Tibial nerve (tissue), 4 donors: ENCODE measurements around the gene PTPRG. TPM values are rescaled to one million over a fixed set of nuclear protein-coding genes. Genes with fewer than 3 reads are reported as not detected.

Experiments used
- DNase-seq, 2 donors: peaks; one replicate each; pipeline ENCODE4 v3.0.0-alpha.2; 2019; ENCODE audit warnings: low spot score in 2 of 2
- H3K27ac ChIP-seq, 4 donors: fragments of 200-600 bp; sonication (generic) in 3 of 4; one replicate each; pipeline ENCODE4 v1.5.1; 2017 to 2019; ENCODE audit warnings: mild to moderate bottlenecking in 1 of 4
- H3K27me3 ChIP-seq, 2 donors: fragments of 200-600 bp; sonication (generic) in 1 of 2; one replicate each; pipeline versions ENCODE4 v1.5.1 to v1.6.0; 2017 to 2019
- H3K36me3 ChIP-seq, 3 donors: fragments of 200-600 bp; sonication (generic); one replicate each; pipeline ENCODE4 v1.5.1; 2018 to 2019
- H3K4me1 ChIP-seq, 4 donors: fragments of 200-600 bp; sonication (generic) in 3 of 4; one replicate each; pipeline ENCODE4 v1.5.1; 2017 to 2019
- H3K4me3 ChIP-seq, 4 donors: fragments of 200-600 bp; sonication (generic) in 3 of 4; one replicate each; pipeline ENCODE4 v1.5.1; 2017 to 2019; ENCODE audit warnings: mild to moderate bottlenecking in 1 of 4, moderate library complexity in 1 of 4
- H3K9me3 ChIP-seq, 4 donors: fragments of 200-600 bp; sonication (generic) in 3 of 4; one replicate each; pipeline ENCODE4 v1.5.1; 2017 to 2019
- EP300 ChIP-seq, 2 donors: sonication (generic); formaldehyde crosslinking; IDR thresholded peaks; one replicate each; pipeline ENCODE4 v1.6.1; 2017; ENCODE audit warnings: antibody characterized with exemption in 2 of 2, mild to moderate bottlenecking in 1 of 2
- POLR2A ChIP-seq, 2 donors: fragments of 450-650 bp; IDR thresholded peaks; one replicate each; pipeline ENCODE4 v1.6.1; 2017; ENCODE audit warnings: antibody characterized with exemption in 2 of 2, mild to moderate bottlenecking in 2 of 2, moderate library complexity in 2 of 2
- WGBS, 2 donors: methylation state at CpG; one replicate each; pipeline ENCODE4 v1.1.5; 2018; 5-methylcytosine and 5-hydroxymethylcytosine counted together
- total RNA-seq, 4 donors: library from RNA; depleted of rRNA; stranded (reverse); fragments of >200 nt; gene quantifications; one replicate each; pipeline ENCODE4 v1.1.0, GENCODE V29; 2016
- TF ChIP-seq, protein P1 (sequence below), 5 experiments: fragments of 200-600 bp in 3 of 5; fragments of 450-650 bp in 2 of 5; sonication (generic) in 3 of 5; IDR thresholded peaks; one replicate each; pipeline ENCODE4 v1.5.1; 2016 to 2019; ENCODE audit warnings: antibody characterized with exemption in 5 of 5, mild to moderate bottlenecking in 3 of 5, moderate library complexity in 2 of 5

Gene PTPRG
- total RNA-seq, 4 donors from 2014 or later: 112 to 174 (median 121) TPM

GRCh38 chr3:61896251-61896650 is 334.9 kb downstream of the PTPRG start:
- no peaks in the 10 kb centered on the region for H3K36me3 ChIP-seq
- H3K4me3 ChIP-seq: no peak overlapping the region
- WGBS, 2 donors: 97% methylated on average over 2 of the region's 2 CpGs
- TF ChIP-seq POLR2A (IDR thresholded peaks at IDR 0.05): no peak
- TF ChIP-seq, protein P1, sequence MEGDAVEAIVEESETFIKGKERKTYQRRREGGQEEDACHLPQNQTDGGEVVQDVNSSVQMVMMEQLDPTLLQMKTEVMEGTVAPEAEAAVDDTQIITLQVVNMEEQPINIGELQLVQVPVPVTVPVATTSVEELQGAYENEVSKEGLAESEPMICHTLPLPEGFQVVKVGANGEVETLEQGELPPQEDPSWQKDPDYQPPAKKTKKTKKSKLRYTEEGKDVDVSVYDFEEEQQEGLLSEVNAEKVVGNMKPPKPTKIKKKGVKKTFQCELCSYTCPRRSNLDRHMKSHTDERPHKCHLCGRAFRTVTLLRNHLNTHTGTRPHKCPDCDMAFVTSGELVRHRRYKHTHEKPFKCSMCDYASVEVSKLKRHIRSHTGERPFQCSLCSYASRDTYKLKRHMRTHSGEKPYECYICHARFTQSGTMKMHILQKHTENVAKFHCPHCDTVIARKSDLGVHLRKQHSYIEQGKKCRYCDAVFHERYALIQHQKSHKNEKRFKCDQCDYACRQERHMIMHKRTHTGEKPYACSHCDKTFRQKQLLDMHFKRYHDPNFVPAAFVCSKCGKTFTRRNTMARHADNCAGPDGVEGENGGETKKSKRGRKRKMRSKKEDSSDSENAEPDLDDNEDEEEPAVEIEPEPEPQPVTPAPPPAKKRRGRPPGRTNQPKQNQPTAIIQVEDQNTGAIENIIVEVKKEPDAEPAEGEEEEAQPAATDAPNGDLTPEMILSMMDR (IDR thresholded peaks at IDR 0.05): no peak
- TF ChIP-seq EP300 (IDR thresholded peaks at IDR 0.05): no peak
- H3K4me1 ChIP-seq: peaks cover 0 to 23% (median 7%) of the 10 kb centered on the region in 4 donors
- DNase-seq: no peak
- H3K27ac ChIP-seq: no peak overlapping the region
- no peaks in the 10 kb centered on the region for H3K9me3 ChIP-seq
- no peaks in the 10 kb centered on the region for H3K27me3 ChIP-seq

DNA sequence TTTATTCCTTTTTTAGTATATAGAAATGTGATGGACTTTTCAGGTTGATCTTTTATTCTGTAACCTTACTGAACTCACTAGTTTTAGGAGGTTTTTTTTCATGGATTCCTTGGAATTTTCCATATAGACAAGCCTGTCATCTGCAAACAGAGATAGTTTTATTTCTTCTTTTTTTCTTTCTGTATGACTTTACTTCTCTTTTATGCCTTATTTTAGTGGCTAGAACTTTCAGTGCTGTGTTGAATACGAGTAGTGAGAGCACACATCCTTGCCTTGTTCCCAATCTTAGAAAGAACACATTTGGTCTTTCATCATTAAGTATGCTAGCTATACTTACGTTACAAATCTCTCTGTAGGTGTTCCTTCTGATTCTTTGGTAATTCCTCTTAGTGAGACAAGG is 336.5 kb downstream of the PTPRG start:
- WGBS, 2 donors: 69 to 77% methylated on average over 2 of the region's 2 CpGs

DNA sequence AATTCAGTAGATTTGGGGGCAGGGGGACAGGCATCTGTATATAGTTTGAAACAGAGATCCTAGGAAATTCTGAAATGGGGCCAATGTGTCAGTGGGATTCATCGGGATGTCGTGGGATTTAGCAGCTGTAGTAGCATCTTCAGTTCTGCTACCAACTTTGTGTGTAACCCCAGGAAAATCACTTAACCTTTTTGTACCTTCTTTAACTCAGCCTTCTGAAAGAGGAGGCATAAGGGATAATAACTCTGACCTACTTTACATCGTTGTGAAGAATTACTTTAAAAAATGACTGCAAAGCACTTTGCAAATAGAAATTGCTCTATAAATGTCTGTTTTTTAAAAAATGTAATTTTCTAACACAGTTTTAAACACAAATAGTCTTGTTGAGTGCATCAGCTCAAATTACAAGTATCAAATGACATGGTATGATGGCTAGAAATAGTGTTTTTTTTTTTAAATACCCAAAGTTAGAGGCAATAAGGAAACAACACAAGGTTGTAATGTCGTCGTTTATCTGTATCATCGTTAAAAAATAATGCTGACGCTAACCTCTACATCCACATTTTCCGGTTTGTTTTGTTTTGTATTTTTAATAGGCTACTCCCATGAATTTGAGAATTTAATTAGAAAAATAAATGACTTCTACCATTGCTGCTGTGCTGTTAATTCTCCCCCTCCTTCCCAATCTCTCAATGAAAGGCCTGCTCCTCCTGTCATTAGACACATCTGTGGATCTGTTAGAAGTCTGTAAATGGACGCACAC is 338.5 kb downstream of the PTPRG start:
- Histone ChIP-seq H3K4me3 (no peak overlapping the region), H3K4me1 (peaks cover 0 to 29% (median 9%) of the 10 kb centered on the region in 4 donors), H3K9me3 (no peaks in the 10 kb centered on the region), H3K36me3 (no peaks in the 10 kb centered on the region), H3K27me3 (no peaks in the 10 kb centered on the region), H3K27ac (no peak overlapping the region)
- 75 to 78% methylated on average over 9 of the region's 9 CpGs for WGBS, 2 donors
- TF ChIP-seq EP300 (IDR thresholded peaks at IDR 0.05): no peak
- TF ChIP-seq POLR2A (IDR thresholded peaks at IDR 0.05): no peak
- TF ChIP-seq, protein P1 (IDR thresholded peaks at IDR 0.05): no peak
- DNase-seq: no peak

More for the DNA sequence above, 336.5 kb downstream of the PTPRG start:
- Histone ChIP-seq H3K27me3 (no peaks in the 10 kb centered on the region), H3K36me3 (no peaks in the 10 kb centered on the region), H3K27ac (peak overlapping the region in 1 of 4 donors; percentile 30), H3K4me1 (peaks cover 0 to 20% (median 7%) of the 10 kb centered on the region in 4 donors), H3K4me3 (no peak overlapping the region), H3K9me3 (no peaks in the 10 kb centered on the region)
- TF ChIP-seq, protein P1 (IDR thresholded peaks at IDR 0.05): no peak
- TF ChIP-seq EP300 (IDR thresholded peaks at IDR 0.05): no peak
- TF ChIP-seq POLR2A (IDR thresholded peaks at IDR 0.05): no peak
- DNase-seq: no peak

GRCh38 chr3:61901496-61901895 is 340.1 kb downstream of the PTPRG start:
- WGBS, 2 donors: 90 to 98% methylated on average over 2 of the region's 2 CpGs

DNA sequence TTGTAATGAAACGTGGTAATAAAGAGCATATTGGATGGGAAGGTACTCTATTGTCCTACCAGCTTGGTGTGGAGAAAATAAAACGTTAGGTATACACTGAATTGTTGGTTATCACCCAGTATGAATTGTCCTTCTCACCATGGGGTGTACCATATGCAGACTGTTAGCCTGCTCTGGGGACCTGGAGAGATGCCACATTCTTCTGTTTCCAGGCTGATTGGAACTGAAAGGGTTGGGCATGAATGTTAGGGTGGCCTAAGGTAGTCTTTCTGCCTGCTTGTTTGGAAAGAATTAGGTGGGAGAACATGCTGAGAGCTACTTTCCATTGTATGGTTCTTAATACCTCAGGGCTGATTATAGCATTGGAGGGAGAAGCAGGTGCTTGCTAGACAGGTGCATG is 340.6 kb downstream of the PTPRG start:
- Histone ChIP-seq H3K27me3 (no peaks in the 10 kb centered on the region), H3K4me1 (peaks cover 0 to 35% (median 14%) of the 10 kb centered on the region in 4 donors), H3K36me3 (no peaks in the 10 kb centered on the region), H3K27ac (no peak overlapping the region), H3K9me3 (no peaks in the 10 kb centered on the region), H3K4me3 (no peak overlapping the region)
- no peak for DNase-seq
- WGBS, 2 donors: 53 to 82% methylated on average over 2 of the region's 2 CpGs
- no peak for TF ChIP-seq POLR2A (IDR thresholded peaks at IDR 0.05)
- TF ChIP-seq, protein P1 (IDR thresholded peaks at IDR 0.05): no peak
- TF ChIP-seq EP300 (IDR thresholded peaks at IDR 0.05): no peak

More at GRCh38 chr3:61901496-61901895, 340.1 kb downstream of the PTPRG start:
- no peak overlapping the region for H3K4me3 ChIP-seq
- TF ChIP-seq EP300 (IDR thresholded peaks at IDR 0.05) (no peak), POLR2A (IDR thresholded peaks at IDR 0.05) (no peak)
- TF ChIP-seq, protein P1 (IDR thresholded peaks at IDR 0.05): no peak
- DNase-seq: no peak
- peaks cover 0 to 35% (median 13%) of the 10 kb centered on the region in 4 donors for H3K4me1 ChIP-seq
- H3K27me3 ChIP-seq: no peaks in the 10 kb centered on the region
- no peaks in the 10 kb centered on the region for H3K9me3 ChIP-seq
- H3K36me3 ChIP-seq: no peaks in the 10 kb centered on the region
- H3K27ac ChIP-seq: no peak overlapping the region
